GM10847 (cell line): ENCODE results near the gene SULT1C4.

Experiments
- POLR2A ChIP-seq: IDR thresholded peaks from 2 replicates; pipeline ENCODE4 v1.6.1; 2011; ENCODE audit not compliant: insufficient read length; ENCODE audit errors: extremely low read depth

Gene SULT1C4

DNA sequence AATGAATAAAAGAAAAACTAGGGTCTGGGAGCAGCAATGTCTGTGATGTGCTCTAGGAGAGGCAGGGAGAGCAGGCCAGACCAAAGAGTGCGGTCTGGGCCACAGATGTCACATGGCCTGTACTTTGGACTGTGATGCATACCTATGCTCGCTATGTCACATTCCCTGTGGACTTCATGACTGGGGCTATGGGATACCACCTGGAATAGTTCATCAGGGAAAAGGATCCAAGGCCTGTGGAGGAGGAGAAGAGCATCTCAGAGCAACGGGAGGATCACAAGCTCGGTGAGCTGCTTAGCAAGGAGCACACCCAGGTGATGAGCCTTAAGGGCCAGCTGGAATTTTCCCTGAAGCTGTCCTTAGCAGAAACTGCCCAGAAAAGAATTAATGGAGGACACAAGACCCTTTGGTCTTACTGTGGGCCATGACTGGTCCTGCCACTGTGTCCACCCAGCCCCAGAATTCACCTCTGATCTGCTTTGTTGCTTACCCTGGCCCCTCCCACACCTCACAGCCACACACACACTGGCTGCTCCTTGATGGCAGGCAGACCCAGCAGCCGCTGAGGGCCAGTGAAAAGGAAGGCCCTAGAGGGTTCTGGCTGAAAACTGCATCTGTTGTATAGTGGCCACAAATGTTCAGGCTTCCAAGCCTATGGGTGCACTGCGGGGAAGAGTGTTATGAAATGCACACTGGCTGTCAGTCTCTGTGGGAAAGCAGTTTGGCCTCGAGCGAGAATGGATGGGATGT, 45.9 kb downstream of the SULT1C4 start:
- TF ChIP-seq POLR2A = no peak

GRCh38 chr2:108428286-108429009, 50.7 kb downstream of the SULT1C4 start:
- no peak for TF ChIP-seq POLR2A

DNA sequence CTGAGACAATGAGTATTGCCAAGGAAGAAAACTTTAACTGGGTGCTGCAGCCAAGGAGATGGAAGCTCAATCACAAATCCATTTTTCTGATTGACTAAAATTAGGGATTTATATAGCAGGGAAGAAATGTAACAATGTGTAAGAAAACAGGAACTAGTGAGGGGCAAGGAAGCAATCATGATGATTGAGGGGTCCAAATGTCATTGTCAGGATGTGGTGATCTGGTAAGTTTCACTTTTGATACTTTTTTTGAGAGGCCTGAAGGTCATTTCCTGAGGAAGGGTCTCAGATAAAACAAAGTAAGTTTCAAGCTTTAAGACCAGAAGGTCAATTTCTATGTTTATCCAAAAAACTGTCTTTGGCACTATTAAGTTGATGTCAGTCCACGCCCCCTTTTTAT, 59.2 kb downstream of the SULT1C4 start:
- no peak for TF ChIP-seq POLR2A
